ENCODE measurements around the gene NACAD.

NACAD gene

DNA sequence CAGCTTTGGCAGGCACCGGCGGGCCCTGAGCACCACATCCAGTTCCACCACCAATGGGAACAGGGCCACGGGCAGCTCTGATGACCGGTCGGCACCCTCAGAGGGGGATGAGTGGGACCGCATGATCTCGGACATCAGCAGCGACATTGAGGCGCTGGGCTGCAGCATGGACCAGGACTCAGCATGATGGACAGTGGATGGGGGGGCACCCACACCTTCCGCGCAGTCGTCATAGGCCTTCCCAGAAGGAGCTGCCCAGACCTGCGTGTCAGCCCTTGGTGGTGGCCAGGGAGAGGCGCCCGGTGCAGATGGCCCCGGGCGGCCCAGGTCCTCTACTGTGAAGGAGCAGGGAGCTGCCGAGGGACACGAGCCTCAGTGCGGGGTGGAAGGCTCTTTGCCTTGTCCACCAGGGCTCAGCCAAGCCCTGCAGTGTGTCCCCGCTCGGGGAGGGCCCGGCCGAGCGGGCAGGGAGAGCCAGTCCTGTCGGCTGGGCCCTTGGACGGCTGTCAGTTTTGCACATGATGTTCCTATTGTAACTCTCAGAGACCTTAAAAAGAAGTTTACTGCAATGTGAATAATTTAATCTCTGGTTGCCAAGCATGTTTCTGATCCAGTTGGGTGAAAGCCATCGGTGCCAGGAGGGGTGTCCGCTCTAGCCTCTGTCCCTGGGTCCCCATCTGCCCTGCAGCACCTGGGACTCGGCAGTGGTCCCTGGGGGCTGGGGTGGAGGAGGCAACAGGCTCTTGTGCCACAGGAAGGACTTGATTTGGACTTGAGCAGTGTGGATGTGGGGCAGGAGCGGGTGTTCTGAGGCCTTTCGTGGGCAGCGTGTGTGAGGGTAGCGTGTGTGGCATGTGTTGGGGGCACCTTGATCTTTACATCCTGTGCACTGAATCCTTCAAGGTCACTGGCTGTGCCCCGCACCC, 12.6 kb downstream of the NACAD start:
- H3K27ac ChIP-seq (replicated peaks) = no peak overlapping the region
- TF ChIP-seq GABPA (IDR thresholded peaks at IDR 0.05; ENCODE audit: low read depth) = no peak
- TF ChIP-seq POLR2AphosphoS5 (IDR thresholded peaks at IDR 0.05; ENCODE audit: low read depth) = 0 out of 2 replicates have a peak, but pooled peaks have one; percentile 14
- no peak overlapping the region for H3K4me3 ChIP-seq (replicated peaks; ENCODE audit: insufficient read depth, low read length)
- DNase-seq (ENCODE audit: low read depth in 1 of 2, low spot score in 1 of 2) = no peak
- no peaks in the 10 kb centered on the region for H3K27me3 ChIP-seq (ENCODE audit: insufficient read depth, poor library complexity, severe bottlenecking)

- no peak overlapping the region; the same call in 1 of the 2 replicates for H3K27ac ChIP-seq (replicated peaks)
- no peak overlapping the region for H3K4me3 ChIP-seq (replicated peaks; ENCODE audit: insufficient read depth, low read length)
- no peaks in the 10 kb centered on the region for H3K27me3 ChIP-seq (ENCODE audit: insufficient read depth, poor library complexity, severe bottlenecking)
- no peak for DNase-seq (ENCODE audit: low read depth in 1 of 2, low spot score in 1 of 2)
- TF ChIP-seq REST (IDR thresholded peaks at IDR 0.05; ENCODE audit: insufficient replicate concordance, low read depth) = no peak
- TF ChIP-seq GABPA (IDR thresholded peaks at IDR 0.05; ENCODE audit: low read depth) = no peak
- no peak for TF ChIP-seq POLR2AphosphoS5 (IDR thresholded peaks at IDR 0.05; ENCODE audit: low read depth)
Observed at GRCh38 chr7:45075355-45075644, 13.5 kb downstream of the NACAD start.

GRCh38 chr7:45074528-45075354, 14.0 kb downstream of the NACAD start:
- TF ChIP-seq, protein P1, sequence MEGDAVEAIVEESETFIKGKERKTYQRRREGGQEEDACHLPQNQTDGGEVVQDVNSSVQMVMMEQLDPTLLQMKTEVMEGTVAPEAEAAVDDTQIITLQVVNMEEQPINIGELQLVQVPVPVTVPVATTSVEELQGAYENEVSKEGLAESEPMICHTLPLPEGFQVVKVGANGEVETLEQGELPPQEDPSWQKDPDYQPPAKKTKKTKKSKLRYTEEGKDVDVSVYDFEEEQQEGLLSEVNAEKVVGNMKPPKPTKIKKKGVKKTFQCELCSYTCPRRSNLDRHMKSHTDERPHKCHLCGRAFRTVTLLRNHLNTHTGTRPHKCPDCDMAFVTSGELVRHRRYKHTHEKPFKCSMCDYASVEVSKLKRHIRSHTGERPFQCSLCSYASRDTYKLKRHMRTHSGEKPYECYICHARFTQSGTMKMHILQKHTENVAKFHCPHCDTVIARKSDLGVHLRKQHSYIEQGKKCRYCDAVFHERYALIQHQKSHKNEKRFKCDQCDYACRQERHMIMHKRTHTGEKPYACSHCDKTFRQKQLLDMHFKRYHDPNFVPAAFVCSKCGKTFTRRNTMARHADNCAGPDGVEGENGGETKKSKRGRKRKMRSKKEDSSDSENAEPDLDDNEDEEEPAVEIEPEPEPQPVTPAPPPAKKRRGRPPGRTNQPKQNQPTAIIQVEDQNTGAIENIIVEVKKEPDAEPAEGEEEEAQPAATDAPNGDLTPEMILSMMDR (IDR thresholded peaks at IDR 0.05; ENCODE audit: insufficient read depth, low read length) = no peak
- no peak for TF ChIP-seq POLR2AphosphoS5 (IDR thresholded peaks at IDR 0.05; ENCODE audit: low read depth)
- no peak for TF ChIP-seq GABPA (IDR thresholded peaks at IDR 0.05; ENCODE audit: low read depth)
- TF ChIP-seq REST (IDR thresholded peaks at IDR 0.05; ENCODE audit: insufficient replicate concordance, low read depth) = no peak
- TF ChIP-seq SPI1 (IDR thresholded peaks at IDR 0.05; ENCODE audit: borderline replicate concordance, low read depth) = no peak
- Histone ChIP-seq H3K27me3 (ENCODE audit: insufficient read depth, poor library complexity, severe bottlenecking) (no peaks in the 10 kb centered on the region), H3K27ac (replicated peaks) (peak overlapping the region; percentile 8; the same call in 1 of the 2 replicates), H3K4me3 (replicated peaks; ENCODE audit: insufficient read depth, low read length) (no peak overlapping the region)
- peak in 1 of 2 experiments; percentile 52 for DNase-seq (ENCODE audit: low read depth in 1 of 2, low spot score in 1 of 2)

DNA sequence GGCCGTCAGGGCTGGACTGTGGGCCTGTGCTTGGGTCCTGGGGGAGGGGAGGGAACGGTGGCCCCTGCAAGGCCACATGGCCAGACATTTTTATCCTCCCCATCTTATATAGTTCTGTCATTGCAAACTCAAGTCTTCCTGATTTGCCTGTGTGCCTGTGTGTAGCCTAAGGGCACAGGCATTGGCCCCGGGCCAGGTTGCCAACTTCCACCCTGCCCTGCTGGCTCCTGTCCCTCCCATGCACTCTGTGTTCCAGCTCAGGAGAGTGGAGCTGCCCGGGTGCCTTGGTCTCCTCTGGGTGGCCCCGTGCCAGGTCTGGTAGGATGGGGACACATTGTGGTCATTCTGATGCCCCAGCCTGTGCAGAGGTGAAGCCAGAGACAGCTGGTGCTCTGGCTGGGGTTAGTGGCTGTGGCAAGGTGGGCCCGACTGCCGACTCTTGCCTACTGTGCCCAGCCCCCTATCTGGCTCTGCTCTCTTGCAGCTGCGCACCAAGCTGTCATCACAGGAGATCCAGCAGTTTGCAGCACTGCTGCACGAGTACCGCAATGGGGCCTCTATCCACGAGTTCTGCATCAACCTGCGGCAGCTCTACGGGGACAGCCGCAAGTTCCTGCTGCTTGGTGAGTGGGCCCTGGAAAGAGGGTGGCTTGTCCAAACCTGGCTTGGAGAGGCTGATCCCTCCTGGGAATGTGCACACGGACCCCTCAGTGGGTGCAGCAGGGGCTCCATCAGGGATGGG, 14.8 kb downstream of the NACAD start:
- DNase-seq (ENCODE audit: low read depth in 1 of 2, low spot score in 1 of 2) = peak in 1 of 2 experiments; percentile 58
- TF ChIP-seq SPI1 (IDR thresholded peaks at IDR 0.05; ENCODE audit: borderline replicate concordance, low read depth) (no peak), REST (IDR thresholded peaks at IDR 0.05; ENCODE audit: insufficient replicate concordance, low read depth) (peak; percentile 21)
- no peak overlapping the region for H3K4me3 ChIP-seq (replicated peaks; ENCODE audit: insufficient read depth, low read length)
- H3K27ac ChIP-seq (replicated peaks) = peak overlapping the region; percentile 8; the same call in 1 of the 2 replicates
- H3K27me3 ChIP-seq (ENCODE audit: insufficient read depth, poor library complexity, severe bottlenecking) = no peaks in the 10 kb centered on the region
